DMS53 treated with DMSO at 0.1 percent for 48 hours (cell line): ENCODE results near the gene ITGB6.

Source experiments
- DNase-seq: peaks from one replicate; lab custom pipeline; 2025; ENCODE audit not compliant: unreplicated experiment; lab: John Stamatoyannopoulos, UW

The ITGB6 gene

DNA sequence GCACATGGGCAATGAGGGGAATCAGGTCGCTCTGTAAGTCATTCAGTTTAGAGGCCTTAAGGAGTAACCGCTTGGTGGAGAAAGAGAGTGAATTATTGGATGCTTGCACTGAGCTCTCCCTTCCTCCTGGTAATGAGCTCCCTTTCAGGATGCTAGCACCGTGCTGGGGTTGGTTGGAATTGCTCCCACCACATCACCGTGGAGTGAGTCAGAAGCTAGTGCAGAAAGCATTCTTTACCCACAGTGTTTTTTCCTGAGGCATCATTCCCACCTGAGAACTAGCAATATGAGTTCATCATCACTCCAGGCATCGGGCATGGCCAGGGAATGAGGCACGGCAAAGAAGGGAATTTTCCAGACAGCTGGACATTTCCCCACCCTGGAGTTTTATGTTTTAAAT is 57.6 kb downstream of the ITGB6 start:
- no peak for DNase-seq

DNA sequence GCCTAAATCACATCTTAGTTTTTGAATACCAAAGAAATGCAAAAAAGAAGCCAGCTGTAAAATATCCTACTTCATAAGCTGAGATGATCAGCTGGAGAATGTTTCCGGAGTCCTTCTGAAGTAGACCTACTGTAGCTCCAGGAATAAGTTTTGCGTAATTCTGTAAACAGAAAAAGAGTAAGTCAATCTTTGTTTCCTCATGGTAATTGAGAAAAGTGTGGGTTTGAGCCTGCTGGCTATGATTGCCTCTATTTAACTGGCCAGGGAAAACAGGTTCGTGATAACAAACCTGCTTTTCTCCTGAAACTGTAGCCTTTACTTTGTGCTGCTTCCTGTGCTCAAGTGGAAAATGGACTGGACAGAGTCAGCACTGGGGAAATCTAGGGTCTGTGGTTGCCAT is 58.2 kb downstream of the ITGB6 start:
- no peak for DNase-seq

DNA sequence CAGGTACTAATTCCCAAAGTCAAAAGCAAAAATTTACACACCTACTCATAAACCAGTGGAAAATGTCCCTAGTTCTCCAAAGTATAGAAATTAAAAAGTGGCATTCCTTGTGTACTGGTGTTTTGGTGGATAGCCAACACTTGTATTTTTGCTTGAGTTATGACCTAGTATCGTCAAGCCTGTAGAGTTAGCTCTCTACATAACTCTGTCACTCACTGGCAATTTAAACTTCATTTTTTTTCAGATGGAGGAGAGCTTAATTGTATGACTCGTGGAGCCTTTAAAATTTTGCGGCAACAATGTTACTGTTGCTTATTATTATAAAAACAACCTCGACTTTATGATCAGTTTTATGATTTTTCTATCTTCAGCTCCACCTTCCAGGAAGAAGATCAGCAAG is 58.7 kb downstream of the ITGB6 start:
- DNase-seq, result no peak

DNA sequence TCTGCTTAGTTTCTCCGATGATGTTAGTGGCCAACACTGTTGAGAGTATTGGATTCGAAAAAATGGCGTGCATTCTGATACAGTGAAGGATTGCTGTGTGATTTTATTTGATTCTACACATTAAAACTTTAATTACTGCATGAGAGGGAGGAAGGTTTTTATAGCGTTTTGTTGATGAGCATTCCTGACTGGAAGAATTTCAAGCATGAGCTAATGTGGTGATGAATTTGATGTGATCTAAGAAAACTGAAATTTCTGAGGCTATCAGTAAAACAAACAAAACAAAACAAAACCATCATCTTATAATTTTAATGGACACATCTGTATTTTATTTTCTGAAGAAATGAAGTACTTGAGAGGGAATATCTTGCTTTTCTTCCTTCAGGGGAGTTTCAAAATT is 59.6 kb downstream of the ITGB6 start:
- no peak for DNase-seq

DNA sequence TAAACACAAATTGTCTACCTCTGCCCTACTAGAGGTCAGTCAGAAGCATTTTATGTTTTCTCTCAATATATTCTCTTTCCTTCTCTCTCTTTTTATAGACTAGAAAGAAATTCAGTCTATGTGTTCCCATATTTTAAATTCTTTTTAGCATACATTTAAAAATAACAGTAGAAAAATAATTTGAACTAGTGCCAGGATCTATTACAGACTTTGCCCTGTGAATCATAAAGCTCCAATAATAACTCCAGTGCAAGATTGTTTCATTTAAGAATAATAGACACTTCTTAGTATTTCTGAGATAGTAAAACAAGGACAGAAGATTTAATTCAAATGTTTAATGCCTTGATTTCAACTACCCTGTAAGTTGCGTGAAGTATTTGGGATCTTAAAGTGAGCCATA is 60.1 kb downstream of the ITGB6 start:
- no peak for DNase-seq

DNA sequence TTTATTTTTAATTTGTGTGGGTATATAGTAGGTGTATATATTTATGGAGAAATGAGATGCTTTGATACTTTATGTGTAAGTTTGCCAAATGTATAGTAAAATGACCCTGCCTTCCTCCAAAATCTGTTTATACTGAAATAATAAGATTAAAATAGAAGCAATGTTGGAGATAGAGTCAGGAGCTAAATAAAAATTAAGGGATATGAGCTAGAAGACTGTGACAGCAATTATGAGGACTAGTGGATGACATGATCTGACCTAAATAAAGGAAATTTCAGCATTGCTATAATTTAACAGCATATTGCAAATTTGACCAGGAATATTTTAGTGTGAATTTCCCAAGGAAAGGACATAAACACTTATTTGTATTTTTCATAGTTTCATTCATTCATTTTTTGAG is 60.7 kb downstream of the ITGB6 start:
- DNase-seq, result no peak

DNA sequence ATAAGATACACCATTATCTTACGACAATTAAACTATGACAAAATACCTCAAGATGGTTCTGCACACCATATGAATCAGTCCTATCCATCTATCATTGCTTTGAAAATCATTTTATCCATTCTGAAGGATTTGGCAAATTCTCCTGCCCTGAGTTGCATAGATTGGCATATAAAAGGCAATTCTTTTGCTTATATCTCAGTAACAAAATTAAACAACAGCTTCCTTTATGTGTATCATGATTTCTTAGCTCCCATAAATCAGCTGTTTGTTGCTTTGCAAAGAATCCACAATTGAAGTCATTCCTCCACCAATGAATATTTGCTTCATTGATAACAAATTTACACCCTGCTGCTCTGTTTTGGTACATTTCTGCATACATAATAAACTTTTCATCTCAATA is 61.7 kb downstream of the ITGB6 start:
- DNase-seq, result no peak

DNA sequence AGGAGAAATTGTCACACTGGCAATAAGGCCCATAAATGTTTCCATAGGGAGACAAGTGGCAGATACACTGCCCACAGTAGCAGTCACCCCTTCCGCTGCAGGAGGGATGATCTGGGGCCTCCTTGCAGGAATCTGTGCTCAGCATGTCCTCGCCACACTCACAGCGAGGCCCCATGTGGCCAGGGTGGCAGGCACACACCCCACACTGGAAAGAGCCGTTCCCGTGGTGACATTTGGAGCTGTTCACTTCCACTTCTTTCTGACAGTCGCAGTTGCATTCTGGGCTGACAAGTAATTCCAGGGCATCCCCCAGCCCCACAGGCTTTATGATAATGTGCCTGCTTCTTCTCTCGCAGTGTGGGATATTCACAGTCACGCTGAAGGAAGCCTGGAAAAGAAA is 62.6 kb downstream of the ITGB6 start:
- DNase-seq, result no peak

DNA sequence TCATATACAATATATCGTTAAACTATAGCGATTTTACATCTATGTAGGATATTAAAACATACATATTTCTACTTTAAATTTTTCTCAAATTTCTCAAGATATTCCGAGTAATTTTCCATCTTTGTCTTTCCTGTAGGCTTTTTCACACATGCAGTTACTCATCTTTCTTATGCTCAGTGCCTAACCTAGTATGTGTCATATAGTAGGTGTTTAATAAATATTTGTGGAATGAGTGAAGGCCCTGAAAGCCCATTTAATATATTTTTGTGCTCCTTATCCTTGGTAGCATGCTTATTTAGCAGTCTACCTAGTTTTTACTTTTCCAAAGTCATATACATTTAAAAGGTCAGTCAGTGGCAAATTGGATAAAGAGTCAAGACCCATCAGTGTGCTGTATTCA is 67.3 kb downstream of the ITGB6 start:
- DNase-seq, result no peak

DNA sequence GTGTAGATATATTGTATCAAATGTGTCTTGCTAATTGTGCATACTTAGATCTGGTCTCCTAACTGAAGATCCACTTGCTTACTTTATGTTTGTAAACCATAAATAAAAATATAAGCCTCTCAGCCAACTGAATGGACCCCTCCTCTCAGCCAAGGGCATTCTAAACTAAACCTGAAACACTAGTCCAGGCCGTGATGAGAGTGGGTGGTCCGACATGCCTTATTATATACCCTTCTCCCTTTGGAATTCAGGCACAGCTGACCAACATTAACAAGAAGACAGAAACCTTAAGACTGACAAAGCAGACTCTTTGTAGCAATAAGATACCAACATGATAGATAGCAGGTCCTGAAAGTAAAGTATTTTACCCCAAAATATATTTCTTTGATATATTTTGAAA is 73.3 kb downstream of the ITGB6 start:
- DNase-seq, result no peak

DNA sequence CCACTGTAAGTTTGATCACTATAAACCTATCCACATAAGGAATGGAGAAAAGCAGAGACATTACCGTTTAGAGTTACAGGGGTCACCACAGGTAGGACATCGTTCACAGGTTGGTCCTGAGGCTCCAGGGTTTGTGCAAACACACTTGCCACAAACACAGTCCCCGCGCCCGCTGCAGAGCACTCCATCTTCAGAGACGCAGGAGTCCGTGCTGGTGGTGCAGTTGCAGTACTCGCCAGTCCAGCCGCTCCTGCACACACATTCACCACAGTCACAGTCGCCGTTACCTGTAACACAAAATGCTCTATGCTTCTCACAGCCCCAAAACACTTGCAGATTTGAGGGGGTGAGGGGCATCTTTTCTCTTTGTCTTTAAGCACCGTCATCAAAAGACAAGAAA is 73.8 kb downstream of the ITGB6 start:
- no peak for DNase-seq

DNA sequence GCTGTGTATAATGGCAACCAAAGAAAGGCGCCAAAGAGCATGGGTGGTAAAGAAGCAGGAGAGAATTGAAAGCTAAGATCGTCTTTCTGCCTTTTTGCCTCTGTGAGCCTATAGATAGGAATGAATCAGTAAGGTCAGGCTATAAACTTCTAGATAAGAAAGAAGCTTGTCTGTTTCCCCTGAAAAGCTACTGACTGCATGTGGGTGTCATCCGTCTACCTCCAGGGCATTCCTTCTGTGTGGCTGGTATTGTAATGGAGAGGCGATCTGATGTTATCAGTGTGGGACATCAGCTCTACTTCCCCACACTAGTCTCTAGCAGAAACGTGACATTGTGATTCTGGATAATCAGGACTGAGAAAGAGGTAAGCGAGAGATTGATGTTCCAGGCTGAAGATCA is 74.2 kb downstream of the ITGB6 start:
- DNase-seq, result no peak

DNA sequence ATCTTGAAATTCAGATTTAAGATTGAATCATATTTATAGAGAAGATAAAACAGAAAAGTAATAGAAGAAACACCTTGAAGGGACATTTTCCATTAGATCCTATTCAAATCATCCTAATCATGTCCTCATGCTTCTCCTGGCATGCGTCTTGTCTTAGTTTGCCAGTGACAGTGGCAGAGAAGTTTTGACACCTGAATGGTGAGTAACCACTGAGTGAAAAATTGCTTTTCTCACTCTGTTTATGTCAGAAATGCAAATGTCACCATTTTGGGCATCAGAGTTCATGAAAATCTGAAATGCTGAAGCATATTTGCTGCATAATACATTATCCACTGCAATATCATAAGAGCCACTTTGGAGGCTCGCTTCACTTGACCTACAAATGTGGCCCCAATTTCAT is 74.7 kb downstream of the ITGB6 start:
- DNase-seq, result no peak

DNA sequence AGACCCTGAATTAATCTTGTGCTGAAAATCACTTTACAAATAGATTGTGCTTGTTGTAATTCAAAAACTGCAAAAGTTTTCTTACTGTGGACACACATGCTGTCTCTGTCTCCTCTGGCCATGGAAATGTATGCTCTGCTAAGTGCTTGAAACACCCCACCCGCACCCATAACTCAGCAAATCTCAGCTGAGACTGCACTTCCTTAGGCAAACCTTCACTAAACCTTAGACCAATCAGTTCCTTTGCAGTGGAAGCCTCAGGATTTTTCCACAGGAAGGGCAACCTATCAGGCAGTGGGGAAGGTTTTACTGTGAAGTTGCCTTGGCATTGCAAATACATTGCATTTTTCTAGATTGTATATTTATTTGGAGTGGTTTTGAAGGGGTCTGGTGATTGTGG is 75.5 kb downstream of the ITGB6 start:
- DNase-seq, result no peak

DNA sequence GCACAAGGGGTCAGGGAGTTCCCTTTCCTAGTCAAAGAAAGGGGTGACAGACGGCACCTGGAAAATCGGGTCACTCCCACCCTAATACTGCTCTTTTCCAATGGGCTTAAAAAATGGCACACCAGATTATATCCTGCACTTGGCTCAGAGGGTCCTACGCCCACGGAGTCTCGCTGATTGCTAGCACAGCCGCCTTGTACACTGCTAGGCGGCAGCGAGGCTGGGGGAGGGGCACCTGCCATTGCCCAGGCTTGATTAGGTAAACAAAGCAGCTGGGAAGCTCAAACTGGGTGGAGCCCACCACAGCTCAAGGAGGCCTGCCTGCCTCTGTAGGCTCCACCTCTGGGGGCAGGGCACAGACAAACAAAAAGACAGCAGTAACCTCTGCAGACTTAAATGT is 85.4 kb downstream of the ITGB6 start:
- DNase-seq, result peak; percentile 22

DNA sequence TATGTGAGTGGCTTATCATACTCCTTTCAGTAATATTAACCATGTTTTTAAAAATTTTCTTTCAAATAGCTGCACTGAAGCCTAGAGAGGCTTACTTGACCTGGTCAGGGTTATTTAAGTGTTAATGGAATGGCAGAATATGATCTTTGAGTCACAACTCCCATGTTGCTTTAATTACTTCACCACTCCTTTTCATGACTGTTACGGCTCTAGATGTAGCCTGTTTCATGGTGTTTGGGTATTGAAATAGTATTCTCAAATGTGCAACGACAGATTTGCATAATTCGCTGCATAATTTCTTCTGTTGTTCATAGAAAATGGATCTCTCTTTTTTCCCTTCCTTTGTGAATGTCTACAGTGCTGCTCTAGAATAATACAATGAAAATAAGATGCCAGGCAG is 86.1 kb downstream of the ITGB6 start:
- no peak for DNase-seq

DNA sequence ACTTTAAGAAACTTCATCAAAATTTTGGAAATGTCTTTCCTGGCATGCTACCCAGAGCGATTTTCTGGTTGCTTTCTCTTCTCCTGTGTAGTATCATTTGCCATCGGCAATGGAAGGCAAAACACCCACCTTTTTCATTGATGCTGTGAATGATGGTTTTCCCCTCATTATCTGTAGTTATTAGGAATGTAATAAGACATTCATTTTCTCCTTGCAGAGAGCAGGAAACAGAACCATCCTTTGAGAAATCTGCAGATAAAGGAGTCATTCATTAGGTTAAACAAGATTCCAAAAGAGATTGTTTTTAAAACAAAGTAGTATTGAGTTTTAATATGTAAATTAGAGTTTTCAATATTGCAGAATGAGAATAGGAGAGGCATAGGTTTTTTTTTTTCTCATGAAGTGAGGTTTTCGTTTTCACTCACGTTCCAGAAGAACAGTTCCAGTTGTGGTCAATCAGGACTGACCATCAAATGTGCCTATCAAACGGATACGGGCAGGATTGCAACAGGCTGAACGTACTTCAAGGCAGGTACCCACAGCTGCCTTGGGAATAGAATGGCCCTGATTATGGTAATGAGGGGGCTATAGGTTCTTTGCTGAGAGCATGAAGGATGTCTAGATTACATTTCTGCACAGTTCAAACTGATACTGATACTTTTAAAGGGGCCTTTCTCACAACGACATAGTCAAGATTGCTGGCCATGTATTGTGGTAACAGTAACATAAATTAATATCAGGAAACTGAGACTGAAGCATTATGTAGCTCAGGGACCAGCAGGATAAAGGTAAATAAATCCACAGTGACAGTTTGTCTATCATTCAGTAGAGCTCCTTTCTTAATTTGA is 87.9 kb downstream of the ITGB6 start:
- no peak for DNase-seq

DNA sequence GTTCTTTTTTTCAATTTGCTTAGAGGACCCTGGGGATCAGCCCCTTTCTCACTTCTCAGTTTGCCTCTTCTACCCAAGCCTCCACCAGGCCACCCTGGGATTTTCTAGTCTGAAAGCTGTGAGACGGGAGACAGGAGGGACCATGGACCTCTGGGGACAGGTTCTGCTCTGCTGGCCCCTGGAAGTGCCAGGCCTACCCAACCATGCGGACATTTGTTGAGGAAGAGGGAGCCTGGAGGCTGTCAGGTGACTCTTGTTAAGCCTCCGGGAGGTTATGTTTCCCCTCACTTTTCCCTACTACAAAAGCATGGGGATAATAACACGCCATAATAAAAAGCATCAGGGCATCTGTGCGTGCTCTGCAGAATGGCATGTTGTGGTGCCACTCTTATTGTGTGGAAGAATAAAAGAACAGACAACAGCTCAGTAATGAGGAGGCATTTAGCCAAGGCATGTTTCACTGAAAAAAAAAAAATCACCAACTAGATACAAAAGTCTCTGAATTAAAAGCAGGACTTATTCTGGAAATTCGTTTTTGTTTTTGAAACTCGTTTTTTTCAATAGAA is 89.3 kb downstream of the ITGB6 start:
- DNase-seq, result no peak

DNA sequence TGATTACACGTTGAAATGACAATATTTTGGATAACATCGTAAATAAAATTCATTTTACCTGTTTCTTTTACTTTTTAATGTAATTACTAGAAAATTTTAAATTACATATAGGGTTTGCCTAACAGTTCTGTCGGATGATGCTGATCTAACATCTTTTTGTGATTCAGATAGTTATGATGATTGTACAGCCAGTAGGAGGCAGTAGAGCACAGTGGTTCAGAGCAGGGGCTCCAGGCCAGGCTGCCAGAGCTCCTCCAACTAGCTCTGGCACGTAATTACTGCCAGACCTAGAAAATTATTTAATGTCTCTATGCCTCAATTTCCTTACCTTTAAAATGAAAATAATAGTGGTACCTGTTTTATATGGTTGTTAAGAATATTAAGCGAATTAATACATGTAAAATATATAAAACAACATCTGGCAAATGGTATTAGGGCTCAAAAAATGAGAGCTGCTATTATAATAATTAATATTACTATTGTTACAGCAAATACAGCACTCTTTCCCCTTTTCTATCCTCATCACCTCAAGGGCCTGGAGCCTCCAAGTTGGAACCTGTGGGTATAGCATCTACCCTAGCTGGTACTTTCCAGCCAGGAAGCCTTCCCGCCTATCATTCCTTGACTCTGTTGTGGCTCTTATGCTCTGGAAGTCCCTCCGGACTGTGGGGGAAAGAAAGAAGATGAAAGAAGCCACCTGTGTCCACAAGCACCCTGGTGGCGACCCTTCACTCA is 90.0 kb downstream of the ITGB6 start:
- peak; percentile 88 for DNase-seq

DNA sequence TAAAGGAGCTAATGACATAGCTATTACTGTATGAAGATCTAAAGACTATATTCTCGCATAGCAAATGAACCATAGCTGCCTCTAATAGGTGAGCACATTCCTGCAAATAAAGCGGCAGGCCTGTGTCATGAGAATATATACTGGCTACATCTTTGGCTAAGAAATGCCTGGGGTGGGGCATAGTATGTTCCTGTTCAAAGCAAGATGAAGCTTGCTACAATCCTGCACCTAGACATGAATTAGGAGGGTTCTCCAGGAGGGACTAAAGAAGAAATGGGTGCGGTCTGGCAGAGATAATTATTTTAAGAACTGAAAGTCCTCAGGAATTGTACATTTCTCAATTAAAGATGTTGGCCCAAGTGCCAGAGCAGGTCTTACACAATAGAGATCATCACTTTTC is 90.8 kb downstream of the ITGB6 start:
- DNase-seq, result no peak

DNA sequence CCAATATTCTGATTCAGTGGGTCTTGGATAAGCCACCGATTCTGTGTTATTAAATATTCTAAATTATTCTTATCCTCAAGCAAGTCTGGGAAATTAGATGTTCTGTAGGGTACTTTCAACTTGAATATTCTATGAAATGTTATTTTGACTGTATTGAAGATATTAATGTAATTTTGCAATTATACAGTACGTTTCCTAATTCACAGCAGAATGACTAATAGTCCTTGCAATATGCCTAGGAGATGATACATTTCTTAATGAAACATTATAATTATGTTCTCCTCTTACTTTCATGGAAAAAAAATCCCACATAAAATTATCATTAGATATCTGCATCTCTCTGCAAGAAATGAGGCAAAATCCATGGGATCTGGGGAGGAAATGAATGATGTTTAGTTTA is 91.4 kb downstream of the ITGB6 start:
- no peak for DNase-seq

DNA sequence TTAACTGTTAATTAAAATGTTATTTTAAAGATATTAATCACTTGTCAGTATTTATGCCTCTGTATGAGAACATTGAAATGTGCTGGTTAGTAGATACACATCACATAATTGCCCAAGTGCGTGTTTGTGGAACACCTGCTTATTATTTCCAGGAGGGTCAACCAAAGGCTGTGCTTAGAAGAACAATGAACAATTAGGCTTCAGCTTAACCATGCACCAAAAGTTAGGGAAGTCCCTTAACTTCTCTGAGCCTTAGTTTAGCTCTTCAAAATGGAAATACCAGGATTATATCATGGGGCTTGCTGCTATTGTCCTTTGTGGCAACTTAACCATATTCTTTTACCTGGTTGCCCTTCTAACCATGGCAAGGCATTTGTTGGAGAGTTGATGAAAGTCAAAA is 94.7 kb downstream of the ITGB6 start:
- no peak for DNase-seq
